ENCODE results near the gene PRLR. TPM values are rescaled to one million over a fixed set of nuclear protein-coding genes. Genes with fewer than 3 reads are reported as not detected.

PRLR gene
- total RNA-seq, 4 donors from 2014 or later, result 9.1 to 69.5 (median 54.1) TPM

DNA sequence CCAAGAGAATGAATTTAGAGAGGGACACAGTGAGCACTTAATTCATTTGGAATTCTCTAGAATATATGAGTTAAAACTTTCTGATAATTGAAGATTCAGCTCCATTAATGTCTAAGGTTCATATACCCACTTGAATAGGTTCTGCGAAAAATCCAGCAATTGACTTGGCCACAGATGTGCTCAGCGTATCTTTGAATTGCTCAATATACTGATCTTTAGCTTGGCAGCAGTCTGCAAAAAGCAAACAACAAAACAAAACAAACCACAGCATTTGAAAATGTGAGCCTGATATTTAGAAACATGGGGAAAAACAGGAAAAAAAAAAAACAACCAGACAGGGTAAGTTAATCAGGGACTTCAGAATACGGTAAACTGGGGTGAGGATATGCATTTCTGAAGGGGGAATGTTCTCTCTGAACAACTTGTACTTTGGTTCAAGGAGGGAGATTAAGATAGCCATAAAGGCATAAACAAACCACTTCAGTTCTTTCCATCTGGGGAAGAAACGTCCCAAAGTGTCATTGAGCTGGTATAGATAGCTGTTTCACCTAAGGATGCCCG lies 203.9 kb downstream of the PRLR start:
- DNase-seq, result no peak
- Histone ChIP-seq H3K4me1 (no peaks in the 10 kb centered on the region), H3K27me3 (no peaks in the 10 kb centered on the region), H3K36me3 (no peaks in the 10 kb centered on the region), H3K9me3 (no peaks in the 10 kb centered on the region), H3K27ac (no peak overlapping the region), H3K4me3 (no peak overlapping the region)
- TF ChIP-seq, protein P1, sequence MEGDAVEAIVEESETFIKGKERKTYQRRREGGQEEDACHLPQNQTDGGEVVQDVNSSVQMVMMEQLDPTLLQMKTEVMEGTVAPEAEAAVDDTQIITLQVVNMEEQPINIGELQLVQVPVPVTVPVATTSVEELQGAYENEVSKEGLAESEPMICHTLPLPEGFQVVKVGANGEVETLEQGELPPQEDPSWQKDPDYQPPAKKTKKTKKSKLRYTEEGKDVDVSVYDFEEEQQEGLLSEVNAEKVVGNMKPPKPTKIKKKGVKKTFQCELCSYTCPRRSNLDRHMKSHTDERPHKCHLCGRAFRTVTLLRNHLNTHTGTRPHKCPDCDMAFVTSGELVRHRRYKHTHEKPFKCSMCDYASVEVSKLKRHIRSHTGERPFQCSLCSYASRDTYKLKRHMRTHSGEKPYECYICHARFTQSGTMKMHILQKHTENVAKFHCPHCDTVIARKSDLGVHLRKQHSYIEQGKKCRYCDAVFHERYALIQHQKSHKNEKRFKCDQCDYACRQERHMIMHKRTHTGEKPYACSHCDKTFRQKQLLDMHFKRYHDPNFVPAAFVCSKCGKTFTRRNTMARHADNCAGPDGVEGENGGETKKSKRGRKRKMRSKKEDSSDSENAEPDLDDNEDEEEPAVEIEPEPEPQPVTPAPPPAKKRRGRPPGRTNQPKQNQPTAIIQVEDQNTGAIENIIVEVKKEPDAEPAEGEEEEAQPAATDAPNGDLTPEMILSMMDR (IDR thresholded peaks at IDR 0.05), result no peak
- no peak for TF ChIP-seq POLR2A (IDR thresholded peaks at IDR 0.05)

DNA sequence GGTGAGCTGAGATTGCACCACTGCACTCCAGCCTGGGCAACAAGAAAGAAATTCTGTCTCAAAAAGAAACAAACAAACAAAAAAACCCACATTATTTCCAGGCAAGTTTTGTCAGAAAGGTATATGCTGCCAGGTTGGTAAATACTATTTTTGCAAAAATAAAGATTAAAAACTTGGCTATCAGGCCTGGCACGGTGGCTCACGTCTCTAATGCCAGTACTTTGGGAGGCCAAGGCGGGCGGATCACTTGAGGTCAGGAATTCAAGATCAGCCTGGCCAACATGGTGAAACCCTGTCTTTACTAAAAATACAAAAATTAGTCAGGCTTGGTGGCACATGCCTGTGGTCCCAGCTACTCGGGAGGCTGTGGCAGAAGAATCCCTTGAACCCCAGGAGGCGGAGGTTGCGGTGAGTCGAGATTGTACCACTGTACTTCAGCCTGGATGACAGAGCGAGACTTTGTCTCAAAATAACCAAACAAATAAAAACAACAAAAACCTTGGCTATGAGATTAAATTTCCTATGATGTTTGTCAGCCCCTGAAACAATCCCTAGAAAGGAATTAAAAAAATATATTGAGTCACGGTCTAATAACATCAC lies 205.3 kb downstream of the PRLR start:
- no peaks in the 10 kb centered on the region for H3K9me3 ChIP-seq
- no peak for DNase-seq
- H3K4me3 ChIP-seq, result no peak overlapping the region
- H3K4me1 ChIP-seq, result no peaks in the 10 kb centered on the region
- TF ChIP-seq, protein P1 (IDR thresholded peaks at IDR 0.05), result no peak
- no peak for TF ChIP-seq POLR2A (IDR thresholded peaks at IDR 0.05)
- H3K27ac ChIP-seq, result no peak overlapping the region
- no peaks in the 10 kb centered on the region for H3K36me3 ChIP-seq
- H3K27me3 ChIP-seq, result no peaks in the 10 kb centered on the region

DNA sequence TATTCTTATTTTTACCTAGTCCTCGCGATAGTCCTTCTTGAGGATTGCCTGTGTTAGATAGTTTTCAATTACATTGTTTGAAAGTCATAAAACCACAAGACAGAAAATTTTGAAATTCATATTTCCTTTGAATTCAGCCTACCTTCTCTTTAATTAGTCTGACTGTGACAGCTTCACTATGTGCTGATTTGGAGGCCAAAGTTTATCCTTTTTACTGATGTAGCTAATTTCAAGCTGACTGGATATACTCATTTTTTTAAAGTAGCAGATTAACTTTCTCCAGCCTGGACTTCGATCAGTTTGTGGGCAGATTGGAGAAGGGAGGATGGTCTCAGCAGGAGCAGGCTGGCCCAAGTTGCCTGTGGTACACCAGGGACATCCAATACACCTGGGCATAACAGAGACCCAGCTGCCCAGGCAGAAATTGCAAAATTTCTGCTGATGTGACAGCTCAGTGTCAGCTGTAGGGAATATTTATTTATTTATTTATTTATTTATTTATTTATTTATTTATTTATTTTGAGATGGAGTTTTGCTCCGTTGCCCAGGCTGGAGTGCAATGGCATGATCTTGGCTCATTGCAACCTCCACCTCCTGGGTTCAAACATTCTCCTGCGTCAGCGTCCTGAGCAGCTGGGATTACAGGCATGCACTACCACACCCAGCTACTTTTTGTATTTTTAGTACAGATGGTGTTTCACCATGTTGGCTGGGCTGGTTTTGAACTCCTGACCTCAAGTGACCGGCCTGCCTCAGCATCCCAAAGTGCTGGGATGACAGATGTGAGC lies 206.7 kb downstream of the PRLR start:
- Histone ChIP-seq H3K9me3 (no peaks in the 10 kb centered on the region), H3K4me3 (no peak overlapping the region), H3K27ac (no peak overlapping the region), H3K4me1 (no peaks in the 10 kb centered on the region), H3K36me3 (no peaks in the 10 kb centered on the region), H3K27me3 (no peaks in the 10 kb centered on the region)
- TF ChIP-seq, protein P1 (IDR thresholded peaks at IDR 0.05), result no peak
- no peak for TF ChIP-seq POLR2A (IDR thresholded peaks at IDR 0.05)
- DNase-seq, result no peak

GRCh38 chr5:35016174-35017051 lies 213.9 kb downstream of the PRLR start:
- no peak overlapping the region for H3K4me3 ChIP-seq
- no peaks in the 10 kb centered on the region for H3K36me3 ChIP-seq
- no peak for TF ChIP-seq POLR2A (IDR thresholded peaks at IDR 0.05)
- TF ChIP-seq, protein P1 (IDR thresholded peaks at IDR 0.05), result no peak
- H3K27me3 ChIP-seq, result no peaks in the 10 kb centered on the region
- H3K9me3 ChIP-seq, result no peaks in the 10 kb centered on the region
- DNase-seq, result no peak
- H3K27ac ChIP-seq, result no peak overlapping the region
- H3K4me1 ChIP-seq, result no peaks in the 10 kb centered on the region

DNA sequence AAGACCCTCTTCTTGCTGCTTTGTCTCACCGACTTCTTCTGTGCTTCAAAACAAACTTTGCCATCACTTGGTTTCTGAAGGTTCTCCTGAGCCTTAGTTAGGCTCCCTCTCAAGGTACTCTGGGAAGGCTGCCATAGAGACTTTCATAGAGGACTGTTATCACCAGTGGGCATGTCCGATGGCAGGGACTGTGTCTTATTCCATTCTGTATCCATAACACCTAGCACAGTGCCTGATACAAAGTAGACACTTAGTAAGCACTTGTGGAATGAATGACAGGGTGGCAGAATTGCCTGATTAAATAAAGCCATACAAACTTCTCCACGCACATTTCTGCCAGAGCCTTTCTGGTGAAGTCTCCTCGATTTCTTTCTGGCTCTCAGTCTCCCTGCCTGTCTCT lies 215.2 kb downstream of the PRLR start:
- TF ChIP-seq, protein P1 (IDR thresholded peaks at IDR 0.05), result no peak
- no peak for TF ChIP-seq POLR2A (IDR thresholded peaks at IDR 0.05)
- H3K27ac ChIP-seq, result no peak overlapping the region
- H3K4me3 ChIP-seq, result no peak overlapping the region
- H3K4me1 ChIP-seq, result no peaks in the 10 kb centered on the region
- no peaks in the 10 kb centered on the region for H3K27me3 ChIP-seq
- no peaks in the 10 kb centered on the region for H3K36me3 ChIP-seq
- no peak for DNase-seq
- H3K9me3 ChIP-seq, result no peaks in the 10 kb centered on the region

All from Peyer's patch (tissue), 4 donors.